Subcutaneous abdominal adipose tissue (tissue), 5 donors: ENCODE measurements around the gene NEUROD6.

ENCODE experiments used
- H3K27ac ChIP-seq: one replicate; pipeline ENCODE4 v1.7.0; 2013; ENCODE audit warnings: low read depth, mild to moderate bottlenecking, inconsistent platforms, low read length, moderate library complexity
- H3K27me3 ChIP-seq, 5 donors: one replicate each; pipeline ENCODE4 v1.7.0; 2013; ENCODE audit warnings: low read length in 5 of 5, inconsistent platforms in 1 of 5; ENCODE audit not compliant: control insufficient read depth in 5 of 5, insufficient read depth in 4 of 5
- H3K36me3 ChIP-seq, 5 donors: one replicate each; pipeline ENCODE4 v1.7.0; 2013; ENCODE audit warnings: low read length in 5 of 5; ENCODE audit not compliant: control insufficient read depth in 5 of 5, insufficient read depth in 5 of 5
- H3K4me1 ChIP-seq, 5 donors: one replicate each; pipeline ENCODE4 v1.7.0; 2013; ENCODE audit warnings: low read length in 5 of 5, mild to moderate bottlenecking in 3 of 5, moderate library complexity in 1 of 5; ENCODE audit not compliant: control insufficient read depth in 5 of 5, insufficient read depth in 5 of 5
- H3K4me3 ChIP-seq, 5 donors: one replicate each; pipeline ENCODE4 v1.7.0; 2013; ENCODE audit warnings: low read length in 5 of 5, low read depth in 1 of 5
- H3K9ac ChIP-seq, 5 donors: one replicate each; pipeline ENCODE4 v1.7.0; 2013; ENCODE audit warnings: low read length in 5 of 5, mild to moderate bottlenecking in 4 of 5, moderate library complexity in 3 of 5
- H3K9me3 ChIP-seq, 5 donors: one replicate each; pipeline ENCODE4 v1.7.0; 2013; ENCODE audit warnings: low read length in 5 of 5; ENCODE audit not compliant: control insufficient read depth in 5 of 5
- donor health status: healthy.
- donor health status: healthy.
- donor health status: healthy.
- donor health status: healthy.
- donor health status: healthy.

Gene NEUROD6

GRCh38 chr7:31340603-31341002 is at the start of gene NEUROD6:
NEUROD6 (minus strand) TSS chr7:31340726; CDS start chr7:31339268, 1,458 bp downstream.
- no peak within 1 kb of the TSS for H3K9ac ChIP-seq
- H3K27ac ChIP-seq: no peak within 1 kb of the TSS
- H3K4me1 ChIP-seq: peaks cover 0 to 13% (median 7%) of the 10 kb centered on the region in 5 donors
- peaks cover 8 to 19% (median 10%) of the 10 kb centered on the region in 5 donors for H3K27me3 ChIP-seq
- no peak within 1 kb of the TSS for H3K4me3 ChIP-seq
- H3K36me3 ChIP-seq: no peaks in the 10 kb centered on the region
- no peaks in the 10 kb centered on the region for H3K9me3 ChIP-seq

DNA sequence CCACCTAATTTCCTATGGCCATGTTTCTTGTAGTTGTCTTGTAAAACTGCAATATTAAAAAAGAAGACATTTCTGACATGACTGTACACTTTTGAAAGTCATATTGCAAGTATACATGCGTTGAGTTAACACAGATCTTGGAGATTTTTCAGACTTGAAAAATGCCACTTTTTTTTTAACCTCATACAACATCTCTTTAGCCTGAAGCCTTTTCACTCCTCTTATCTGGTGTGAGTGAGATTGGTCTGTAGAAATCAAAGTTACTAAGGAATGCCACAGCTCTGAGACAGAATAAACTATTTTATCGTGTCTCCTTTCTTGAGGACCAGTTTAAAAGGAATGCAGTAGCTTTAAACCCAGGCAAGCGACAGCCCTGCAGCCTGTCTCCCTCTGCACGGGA is 43.9 kb upstream of the NEUROD6 start:
- Histone ChIP-seq H3K36me3 (no peaks in the 10 kb centered on the region), H3K9me3 (no peaks in the 10 kb centered on the region), H3K27me3 (no peaks in the 10 kb centered on the region), H3K27ac (no peak overlapping the region), H3K4me3 (no peak overlapping the region), H3K4me1 (no peaks in the 10 kb centered on the region), H3K9ac (no peak overlapping the region)

DNA sequence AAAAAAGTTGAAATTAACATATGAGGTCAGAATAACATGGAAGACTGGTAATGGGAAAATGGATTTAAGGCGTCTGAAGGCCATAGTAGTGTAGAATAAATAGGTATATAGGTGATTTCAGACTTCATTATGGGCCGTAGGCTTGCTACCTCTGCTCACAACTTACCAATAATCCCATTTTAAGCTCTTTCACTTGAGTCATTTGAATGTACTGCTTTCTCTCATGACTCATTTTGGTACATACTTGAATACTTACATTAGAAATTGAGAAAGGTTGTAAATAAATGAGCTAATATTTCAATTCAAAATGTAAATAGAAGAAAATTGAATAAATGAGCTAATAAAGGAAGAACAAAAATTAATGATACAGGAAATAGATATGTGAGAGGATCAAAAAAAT is 42.2 kb upstream of the NEUROD6 start:
- Histone ChIP-seq H3K36me3 (no peaks in the 10 kb centered on the region), H3K9ac (no peak overlapping the region)

DNA sequence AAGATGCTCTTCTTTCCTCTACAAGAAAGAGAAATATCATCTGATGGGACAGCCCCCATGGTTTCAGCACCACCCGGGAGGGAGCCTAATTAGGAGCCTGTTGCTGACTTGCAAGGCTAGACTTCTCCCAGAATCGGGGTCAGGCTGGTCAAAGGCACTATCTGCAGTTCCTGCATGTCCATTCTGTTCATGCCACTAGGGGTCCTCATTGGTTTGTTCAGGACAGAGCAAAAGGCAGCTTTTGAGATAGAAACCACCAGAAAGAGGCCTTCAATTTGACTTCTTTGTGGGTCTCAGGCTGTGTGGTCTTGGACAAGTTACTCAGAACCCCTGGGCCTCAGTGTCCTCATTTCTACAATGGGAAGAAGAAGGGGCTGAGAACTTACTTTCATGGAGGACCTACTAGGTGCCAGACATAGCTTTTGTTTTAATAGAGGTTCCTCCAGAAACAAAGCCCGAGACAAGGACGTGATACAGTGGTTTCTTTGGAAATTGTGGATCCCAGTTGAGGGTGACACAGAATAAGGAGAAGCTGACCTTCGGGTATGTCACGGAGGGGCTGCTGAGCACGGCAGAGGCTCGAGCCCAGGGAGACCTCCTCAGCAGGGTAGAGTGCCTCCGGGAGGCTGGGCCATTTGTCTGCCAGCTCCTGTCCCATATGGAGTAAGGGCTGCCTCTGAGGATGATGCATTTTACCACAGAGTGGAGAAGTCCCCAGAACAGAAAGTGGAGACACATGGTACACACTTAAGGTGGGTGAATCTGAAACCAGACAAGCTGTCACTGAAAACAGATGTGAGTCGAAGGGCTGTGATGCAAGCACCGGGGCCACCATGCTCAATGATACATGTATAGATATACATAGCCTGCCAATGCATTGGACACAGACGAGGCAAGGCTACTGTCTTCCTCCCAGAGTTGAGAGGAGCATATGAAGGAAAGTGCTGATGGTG is 33.1 kb upstream of the NEUROD6 start:
- Histone ChIP-seq H3K9ac (no peak overlapping the region), H3K27ac (no peak overlapping the region), H3K4me1 (no peaks in the 10 kb centered on the region), H3K9me3 (no peaks in the 10 kb centered on the region), H3K27me3 (peaks cover 3 to 14% (median 4%) of the 10 kb centered on the region in 5 donors), H3K36me3 (no peaks in the 10 kb centered on the region), H3K4me3 (no peak overlapping the region)

More for the DNA sequence above, 42.2 kb upstream of the NEUROD6 start:
- H3K27ac ChIP-seq: no peak overlapping the region
- H3K4me1 ChIP-seq: no peaks in the 10 kb centered on the region
- no peaks in the 10 kb centered on the region for H3K27me3 ChIP-seq
- H3K4me3 ChIP-seq: no peak overlapping the region
- no peaks in the 10 kb centered on the region for H3K9me3 ChIP-seq

DNA sequence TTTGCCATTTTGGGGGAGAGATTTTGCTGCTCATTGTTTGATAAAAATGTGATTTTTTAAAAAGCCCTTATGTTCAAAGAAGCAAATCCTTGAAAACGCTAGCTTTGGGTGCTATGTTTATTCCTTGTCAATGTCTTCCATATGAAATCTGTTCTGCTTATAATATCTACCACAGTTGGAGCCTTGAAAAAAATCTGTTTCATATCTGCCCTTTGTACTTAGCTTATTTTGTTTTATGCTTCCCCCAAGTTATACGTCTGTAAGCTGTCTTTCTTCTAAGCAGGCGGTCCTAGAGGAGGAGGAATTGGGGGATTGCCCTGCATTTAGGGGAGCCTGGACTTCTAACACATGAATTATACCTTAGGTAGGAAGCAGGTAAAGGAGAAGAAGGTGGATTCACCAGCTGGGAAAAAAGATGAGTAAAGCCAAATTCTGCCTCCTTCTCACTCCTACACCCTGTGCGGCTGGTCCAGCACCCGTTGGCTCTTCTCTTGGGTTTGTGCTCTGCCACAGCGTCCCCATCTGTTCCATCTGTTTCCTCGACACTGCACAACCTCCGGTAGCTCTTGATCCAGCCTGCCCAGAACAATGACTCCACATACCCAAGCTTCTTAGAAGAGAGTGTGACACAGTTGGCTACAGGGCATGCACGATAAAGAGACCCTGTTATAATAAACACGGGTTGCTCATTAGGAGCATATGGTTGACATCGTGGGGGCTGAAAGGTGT is 31.9 kb upstream of the NEUROD6 start:
- H3K36me3 ChIP-seq: no peaks in the 10 kb centered on the region
- no peaks in the 10 kb centered on the region for H3K4me1 ChIP-seq
- no peak overlapping the region for H3K9ac ChIP-seq
- no peak overlapping the region for H3K4me3 ChIP-seq
- peaks cover 3 to 14% (median 4%) of the 10 kb centered on the region in 5 donors for H3K27me3 ChIP-seq
- no peaks in the 10 kb centered on the region for H3K9me3 ChIP-seq
- H3K27ac ChIP-seq: no peak overlapping the region

DNA sequence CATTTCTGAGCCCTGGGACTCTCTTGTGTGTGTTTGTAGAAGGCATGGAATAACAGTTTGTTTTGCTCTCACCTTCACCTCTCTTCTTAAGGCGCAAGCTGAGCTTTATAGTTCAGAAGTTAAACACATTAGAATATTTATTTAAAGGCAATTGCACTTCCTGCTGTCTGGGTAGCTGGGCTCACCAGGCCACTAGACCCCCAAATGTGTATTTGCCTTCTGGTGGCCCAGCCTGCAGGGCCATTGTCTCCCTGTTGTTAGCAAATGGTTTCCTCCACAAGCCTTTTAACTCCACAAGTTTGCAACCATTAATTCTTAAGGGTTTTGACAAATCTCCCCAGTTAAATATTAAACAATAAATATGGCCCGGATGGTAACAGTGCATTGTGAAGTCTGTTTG is 31.1 kb upstream of the NEUROD6 start:
- H3K27me3 ChIP-seq: peaks cover 3 to 14% (median 4%) of the 10 kb centered on the region in 5 donors
- H3K9me3 ChIP-seq: no peaks in the 10 kb centered on the region
- H3K27ac ChIP-seq: no peak overlapping the region
- H3K4me3 ChIP-seq: no peak overlapping the region
- no peaks in the 10 kb centered on the region for H3K36me3 ChIP-seq
- H3K9ac ChIP-seq: no peak overlapping the region
- no peaks in the 10 kb centered on the region for H3K4me1 ChIP-seq

- Histone ChIP-seq H3K27me3 (peaks cover 3 to 14% (median 4%) of the 10 kb centered on the region in 5 donors), H3K36me3 (no peaks in the 10 kb centered on the region)
Measured at GRCh38 chr7:31370609-31371008, 30.1 kb upstream of the NEUROD6 start.

GRCh38 chr7:31368620-31369019 is 28.1 kb upstream of the NEUROD6 start:
- no peaks in the 10 kb centered on the region for H3K9me3 ChIP-seq
- H3K4me3 ChIP-seq: no peak overlapping the region
- H3K4me1 ChIP-seq: no peaks in the 10 kb centered on the region
- no peak overlapping the region for H3K9ac ChIP-seq
- no peak overlapping the region for H3K27ac ChIP-seq
- H3K27me3 ChIP-seq: peaks cover 3 to 10% (median 4%) of the 10 kb centered on the region in 5 donors
- no peaks in the 10 kb centered on the region for H3K36me3 ChIP-seq

More at GRCh38 chr7:31370609-31371008, 30.1 kb upstream of the NEUROD6 start:
- Histone ChIP-seq H3K4me3 (no peak overlapping the region), H3K27ac (no peak overlapping the region), H3K9me3 (no peaks in the 10 kb centered on the region), H3K9ac (no peak overlapping the region), H3K4me1 (no peaks in the 10 kb centered on the region)

GRCh38 chr7:31363496-31363895 is 23.0 kb upstream of the NEUROD6 start:
- Histone ChIP-seq H3K36me3 (no peaks in the 10 kb centered on the region), H3K4me1 (peaks cover 0 to 14% (median 8%) of the 10 kb centered on the region in 5 donors), H3K4me3 (no peak overlapping the region), H3K9me3 (no peaks in the 10 kb centered on the region), H3K27ac (no peak overlapping the region), H3K27me3 (peaks cover 0 to 4% (median 0%) of the 10 kb centered on the region in 5 donors), H3K9ac (no peak overlapping the region)

GRCh38 chr7:31363051-31363450 is 22.5 kb upstream of the NEUROD6 start:
- H3K9me3 ChIP-seq: no peaks in the 10 kb centered on the region
- H3K27ac ChIP-seq: no peak overlapping the region
- no peak overlapping the region for H3K9ac ChIP-seq
- no peaks in the 10 kb centered on the region for H3K36me3 ChIP-seq
- H3K27me3 ChIP-seq: peaks cover 0 to 4% (median 0%) of the 10 kb centered on the region in 5 donors
- H3K4me3 ChIP-seq: no peak overlapping the region
- H3K4me1 ChIP-seq: peaks cover 0 to 18% (median 13%) of the 10 kb centered on the region in 5 donors
